ENCODE measurements around the gene RBM38.

The RBM38 gene

DNA sequence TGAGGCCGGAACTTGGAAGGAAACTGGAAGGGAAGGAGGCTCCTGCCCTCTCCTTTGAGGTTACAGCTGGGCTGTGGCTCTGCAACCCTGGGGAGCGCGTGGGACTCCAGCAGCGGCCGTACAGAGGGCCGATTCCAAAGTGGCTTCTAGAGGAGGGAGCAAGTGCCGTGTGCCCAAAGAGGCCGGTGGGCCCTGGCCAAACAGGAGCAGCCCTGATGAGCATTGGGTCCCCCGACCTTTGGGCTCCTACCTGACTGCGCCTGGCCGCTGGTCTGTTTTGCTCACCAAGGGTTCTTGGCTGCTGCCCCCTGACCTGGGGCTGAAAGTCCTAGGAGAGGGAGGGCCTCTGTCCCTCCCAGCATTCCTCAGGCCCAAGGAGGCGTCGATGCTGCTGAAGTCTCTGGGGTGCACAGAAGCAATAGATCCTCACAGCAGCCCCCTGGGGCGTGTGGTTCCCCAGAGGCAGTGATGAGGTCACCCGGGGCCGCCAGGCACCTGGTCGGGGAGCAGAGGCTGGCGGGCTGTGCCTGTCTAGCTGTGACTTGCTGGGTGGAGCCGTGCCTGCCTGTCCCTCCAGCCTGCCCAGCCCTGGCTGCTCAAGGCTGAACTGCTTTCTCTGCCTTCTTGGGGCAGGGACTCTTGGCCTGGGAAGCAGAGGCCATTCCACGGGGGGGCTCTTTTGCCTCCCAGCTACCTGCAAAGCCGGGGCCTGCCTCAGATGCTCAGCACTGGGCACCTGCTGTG lies 9.8 kb downstream of the RBM38 start:
- no peak for DNase-seq (ENCODE audit: insufficient read length)
- peak; percentile 21 for FAIRE-seq
- TF ChIP-seq POLR2A (IDR thresholded peaks at IDR 0.05; ENCODE audit: low read depth, low read length) (no peak), TAF1 (IDR thresholded peaks at IDR 0.05; ENCODE audit: borderline replicate concordance, low read depth, low read length) (no peak), POLR2AphosphoS5 (IDR thresholded peaks at IDR 0.05; ENCODE audit: low read depth, low read length) (no peak)

GRCh38 chr20:57401565-57401918 lies 10.3 kb downstream of the RBM38 start:
- TF ChIP-seq POLR2A (IDR thresholded peaks at IDR 0.05; ENCODE audit: low read depth, low read length) (no peak), POLR2AphosphoS5 (IDR thresholded peaks at IDR 0.05; ENCODE audit: low read depth, low read length) (no peak), TAF1 (IDR thresholded peaks at IDR 0.05; ENCODE audit: borderline replicate concordance, low read depth, low read length) (no peak)
- FAIRE-seq (no peak), DNase-seq (ENCODE audit: insufficient read length) (no peak)

DNA sequence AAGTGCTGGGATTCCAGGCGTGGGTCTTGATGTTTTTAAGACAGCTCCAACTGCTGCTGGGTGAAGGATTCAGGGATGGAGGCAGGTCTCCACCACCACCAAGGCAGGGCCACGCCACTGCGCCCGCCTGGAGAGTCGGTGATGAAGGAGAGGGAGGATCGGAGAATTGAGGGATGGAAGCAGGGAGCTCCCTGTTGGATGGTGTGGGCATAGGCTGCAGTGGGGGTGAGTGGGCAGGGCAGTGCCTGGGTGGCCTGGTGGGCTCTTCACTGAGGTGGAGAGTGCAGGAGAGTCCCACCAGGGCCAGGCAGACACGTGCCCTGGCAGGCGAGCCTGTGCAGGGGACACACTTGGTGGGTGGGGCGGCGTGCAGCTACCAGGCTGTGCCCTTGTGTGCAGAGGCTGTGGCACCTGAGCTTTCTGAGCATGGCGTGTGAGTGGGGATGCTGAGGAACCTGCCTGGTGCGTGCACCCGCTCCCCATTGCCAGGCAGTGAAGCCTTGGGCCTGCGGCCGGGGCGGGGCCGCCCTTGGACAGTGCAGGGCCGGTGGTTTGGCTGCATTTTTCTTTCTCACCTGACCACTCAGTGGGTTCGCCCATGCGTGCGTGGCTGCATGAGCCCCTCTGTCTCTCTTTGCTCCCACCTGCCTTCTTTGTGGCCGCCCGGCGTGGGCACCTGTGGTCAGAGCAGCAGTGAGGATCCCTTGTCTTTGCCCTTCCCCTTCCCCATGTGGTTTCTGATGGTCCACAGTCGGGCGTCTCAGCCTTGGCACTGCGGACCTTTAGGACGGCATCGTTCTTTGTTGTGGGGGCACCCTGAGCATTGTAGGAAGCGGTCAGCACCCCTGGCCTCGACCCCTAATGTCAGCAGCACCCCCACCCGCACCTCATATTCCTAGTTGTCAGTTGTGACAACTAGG lies 11.3 kb downstream of the RBM38 start:
- FAIRE-seq (no peak), DNase-seq (ENCODE audit: insufficient read length) (no peak)

GRCh38 chr20:57403216-57403615 lies 12.0 kb downstream of the RBM38 start:
- FAIRE-seq: no peak
- TF ChIP-seq TAF1 (IDR thresholded peaks at IDR 0.05; ENCODE audit: borderline replicate concordance, low read depth, low read length): no peak
- TF ChIP-seq POLR2AphosphoS5 (IDR thresholded peaks at IDR 0.05; ENCODE audit: low read depth, low read length): no peak
- TF ChIP-seq POLR2A (IDR thresholded peaks at IDR 0.05; ENCODE audit: low read depth, low read length): no peak
- no peak for DNase-seq (ENCODE audit: insufficient read length)

More for the DNA sequence above, 11.3 kb downstream of the RBM38 start:
- peak; percentile 50; the same call in 1 of the 2 replicates for TF ChIP-seq POLR2AphosphoS5 (IDR thresholded peaks at IDR 0.05; ENCODE audit: low read depth, low read length)
- no peak for TF ChIP-seq TAF1 (IDR thresholded peaks at IDR 0.05; ENCODE audit: borderline replicate concordance, low read depth, low read length)
- peak; percentile 52; the same call in 1 of the 2 replicates for TF ChIP-seq POLR2A (IDR thresholded peaks at IDR 0.05; ENCODE audit: low read depth, low read length)

DNA sequence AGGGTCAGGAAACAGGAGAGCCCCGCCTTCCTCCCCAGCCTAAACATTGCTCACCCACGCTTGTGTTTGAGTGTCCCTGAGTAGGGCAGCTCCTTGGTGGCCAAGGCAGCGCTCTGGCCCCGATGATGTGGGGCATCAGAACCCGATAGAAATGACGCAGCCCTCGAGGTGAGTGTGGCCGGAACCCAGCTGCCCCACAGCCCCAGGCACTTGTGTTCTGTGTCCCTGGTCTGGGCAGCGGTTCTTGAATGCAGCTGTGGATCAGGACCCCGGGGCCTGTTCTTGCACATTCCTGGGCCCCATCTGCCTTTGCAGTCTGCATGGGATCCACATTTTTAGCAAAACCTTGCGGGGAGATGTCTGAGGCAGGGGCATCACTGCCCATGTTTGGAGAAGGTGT lies 12.8 kb downstream of the RBM38 start:
- no peak for FAIRE-seq
- no peak for TF ChIP-seq POLR2AphosphoS5 (IDR thresholded peaks at IDR 0.05; ENCODE audit: low read depth, low read length)
- no peak for TF ChIP-seq POLR2A (IDR thresholded peaks at IDR 0.05; ENCODE audit: low read depth, low read length)
- no peak for TF ChIP-seq TAF1 (IDR thresholded peaks at IDR 0.05; ENCODE audit: borderline replicate concordance, low read depth, low read length)
- no peak for DNase-seq (ENCODE audit: insufficient read length)

DNA sequence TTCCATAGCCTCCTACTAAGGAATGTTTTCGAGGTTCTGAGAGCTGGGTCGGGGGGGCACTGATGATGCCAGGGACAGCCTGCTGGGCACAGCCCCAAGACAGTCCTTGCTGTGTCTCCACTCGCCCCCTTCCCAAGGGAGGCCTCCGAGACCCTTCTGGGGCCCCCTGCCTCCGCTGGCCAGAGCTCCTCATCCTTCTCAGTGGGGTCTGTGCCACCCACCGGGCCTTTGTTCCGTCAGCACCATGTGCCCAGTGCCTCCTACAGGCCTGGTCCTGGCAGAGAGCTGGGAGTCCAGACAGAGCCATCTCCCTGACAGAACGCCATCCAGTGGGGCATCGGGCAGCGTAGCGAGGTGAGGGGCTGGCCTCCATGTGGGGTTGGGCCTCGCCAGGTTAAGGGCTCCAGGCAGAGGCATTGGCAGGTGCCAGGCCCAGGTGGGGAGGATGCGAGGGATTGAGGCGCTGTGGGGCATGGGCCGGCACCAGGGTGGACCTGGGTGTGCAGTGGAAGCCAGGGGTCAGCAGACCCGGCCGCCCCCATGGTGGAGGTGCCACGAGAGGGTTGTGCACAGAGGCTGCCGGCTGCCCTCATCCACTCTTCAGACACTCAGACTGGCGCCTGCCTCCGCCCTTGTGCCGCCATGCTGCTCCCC lies 13.3 kb downstream of the RBM38 start:
- DNase-seq (ENCODE audit: insufficient read length) (no peak), FAIRE-seq (no peak)
- TF ChIP-seq POLR2AphosphoS5 (IDR thresholded peaks at IDR 0.05; ENCODE audit: low read depth, low read length): peak; percentile 22; the same call in 1 of the 2 replicates
- no peak for TF ChIP-seq TAF1 (IDR thresholded peaks at IDR 0.05; ENCODE audit: borderline replicate concordance, low read depth, low read length)

DNA sequence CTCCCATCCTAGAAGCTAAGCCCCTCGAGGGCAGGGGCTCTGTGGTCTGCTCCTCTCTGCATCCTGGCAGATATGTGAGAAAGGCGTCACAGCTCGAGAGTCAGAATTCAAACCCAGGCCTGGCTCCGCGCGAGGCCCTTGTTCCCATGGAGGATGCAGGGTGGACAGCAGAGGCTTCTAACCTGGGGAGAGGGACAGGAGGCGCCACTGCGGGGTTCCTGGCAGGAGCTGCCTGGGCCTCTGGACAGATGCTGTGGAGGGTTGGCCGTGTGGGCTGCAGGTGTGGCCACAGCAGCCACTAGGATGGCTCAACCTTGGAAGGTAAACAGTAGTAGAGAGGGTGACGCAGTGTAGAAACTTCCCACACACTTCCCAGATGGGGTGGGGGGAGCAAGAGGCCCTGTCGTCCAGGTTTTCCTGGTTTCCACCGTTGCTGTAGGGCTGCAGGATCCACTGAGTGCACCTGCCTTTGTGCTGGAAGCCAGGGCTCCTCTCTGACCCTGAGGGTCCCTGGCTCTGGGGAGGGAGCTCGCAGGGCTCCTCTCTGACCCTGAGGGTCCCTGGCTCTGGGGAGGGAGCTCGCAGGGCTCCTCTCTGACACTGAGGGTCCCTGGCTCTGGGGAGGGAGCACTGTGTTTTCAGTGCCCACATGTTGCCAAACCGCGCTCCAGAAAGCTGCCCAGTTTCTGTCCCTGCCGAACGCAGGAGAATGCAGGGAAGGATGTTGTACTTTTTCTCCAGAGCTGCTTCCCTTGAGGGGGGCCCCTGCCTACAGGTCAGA lies 14.2 kb downstream of the RBM38 start:
- TF ChIP-seq POLR2AphosphoS5 (IDR thresholded peaks at IDR 0.05; ENCODE audit: low read depth, low read length) (no peak), POLR2A (IDR thresholded peaks at IDR 0.05; ENCODE audit: low read depth, low read length) (no peak; the same call in 1 of the 2 replicates), TAF1 (IDR thresholded peaks at IDR 0.05; ENCODE audit: borderline replicate concordance, low read depth, low read length) (no peak)
- no peak for FAIRE-seq
- DNase-seq (ENCODE audit: insufficient read length): no peak

- FAIRE-seq (no peak), DNase-seq (ENCODE audit: insufficient read length) (no peak)
- no peak for TF ChIP-seq POLR2A (IDR thresholded peaks at IDR 0.05; ENCODE audit: low read depth, low read length)
These were observed 16.4 kb downstream of the RBM38 start for GRCh38 chr20:57407541-57407956.

DNA sequence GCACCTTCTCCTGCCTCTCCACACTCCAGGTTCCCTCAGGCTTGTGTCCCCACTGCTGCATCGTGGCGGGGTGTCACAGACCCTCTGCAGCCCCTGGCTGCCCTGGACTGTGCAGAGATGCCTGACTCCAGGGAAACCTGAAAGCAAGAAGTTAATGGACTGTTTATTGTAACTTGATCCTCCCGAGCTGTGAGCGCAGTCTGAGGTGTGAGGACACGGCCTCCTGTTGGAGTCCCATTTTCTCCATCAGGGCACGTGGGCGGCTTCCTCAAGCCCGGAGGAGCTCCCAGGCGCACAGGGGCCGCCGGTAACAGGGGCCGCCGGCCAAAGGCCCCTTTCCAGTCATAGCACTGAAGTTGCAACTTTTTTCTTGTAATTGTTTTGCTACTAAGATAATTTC lies 16.9 kb downstream of the RBM38 start:
- no peak for DNase-seq (ENCODE audit: insufficient read length)
- no peak for TF ChIP-seq POLR2AphosphoS5 (IDR thresholded peaks at IDR 0.05; ENCODE audit: low read depth, low read length)
- TF ChIP-seq POLR2A (IDR thresholded peaks at IDR 0.05; ENCODE audit: low read depth, low read length): no peak
- TF ChIP-seq TAF1 (IDR thresholded peaks at IDR 0.05; ENCODE audit: borderline replicate concordance, low read depth, low read length): no peak
- no peak for FAIRE-seq

- DNase-seq (ENCODE audit: insufficient read length): no peak
- TF ChIP-seq TAF1 (IDR thresholded peaks at IDR 0.05; ENCODE audit: borderline replicate concordance, low read depth, low read length) (no peak), POLR2A (IDR thresholded peaks at IDR 0.05; ENCODE audit: low read depth, low read length) (peak; percentile 13), POLR2AphosphoS5 (IDR thresholded peaks at IDR 0.05; ENCODE audit: low read depth, low read length) (no peak)
- FAIRE-seq: no peak
These were observed 17.5 kb downstream of the RBM38 start for GRCh38 chr20:57408536-57409233.

Data from GM12892 (cell line).